ENCODE results near the gene STAB2. TPM values are rescaled to one million over a fixed set of nuclear protein-coding genes. Genes with fewer than 3 reads are reported as not detected.

Gene STAB2
- total and polyA plus RNA-seq, 7 experiments from 2014 or later = not detected

DNA sequence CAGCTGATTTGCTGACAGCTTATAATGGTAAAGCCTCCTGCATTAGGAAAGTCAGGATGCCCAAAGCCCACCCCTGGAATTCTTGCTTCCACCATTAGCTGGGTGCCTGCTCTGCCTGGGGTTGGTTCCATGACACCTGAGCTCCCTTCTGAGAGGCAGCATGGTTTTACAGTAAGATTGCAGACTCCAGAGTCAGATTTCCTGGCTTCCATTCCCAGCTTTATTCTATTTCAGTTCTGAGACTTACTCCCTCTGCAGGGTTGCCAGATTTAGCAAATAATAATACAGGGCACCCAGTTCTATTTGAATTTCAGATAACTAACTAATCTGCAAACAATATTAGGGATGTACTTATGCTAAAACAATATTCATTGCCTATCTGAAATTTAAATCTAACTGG, 12.2 kb downstream of the STAB2 start:
- intact Hi-C loops (cut with micrococcal nuclease) = no loop called here
- no peak overlapping the region for H3K27ac Mint-ChIP-seq
- Histone ChIP-seq H3K9me3 (ENCODE audit: control insufficient read depth in 2 of 3, low read length in 3 of 3) (no peaks in the 10 kb centered on the region), H3K36me3 (ENCODE audit: control insufficient read depth in 2 of 3, insufficient read depth in 3 of 3, low read length in 3 of 3) (no peaks in the 10 kb centered on the region), H3K27me3 (ENCODE audit: control insufficient read depth in 2 of 2, insufficient read depth in 2 of 2, low read length in 2 of 2) (no peaks in the 10 kb centered on the region), H3K4me3 (ENCODE audit: low read length) (no peak overlapping the region), H3K27ac (ENCODE audit: low read depth, low read length) (no peak overlapping the region), H3K4me1 (ENCODE audit: control insufficient read depth in 2 of 2, insufficient read depth in 2 of 2, low read length in 2 of 2) (no peaks in the 10 kb centered on the region)
- ChIA-PET CTCF (no interaction called here), POLR2A (no interaction called here)
- H3K4me1 Mint-ChIP-seq = no peaks in the 10 kb centered on the region
- H3K36me3 Mint-ChIP-seq = no peaks in the 10 kb centered on the region
- no peak for DNase-seq
- no peak overlapping the region for H3K4me3 Mint-ChIP-seq
- H3K9me3 Mint-ChIP-seq = no peaks in the 10 kb centered on the region
- H3K27me3 Mint-ChIP-seq = peaks cover 7 to 16% (median 9%) of the 10 kb centered on the region in 5 donors
- ATAC-seq = no peak

DNA sequence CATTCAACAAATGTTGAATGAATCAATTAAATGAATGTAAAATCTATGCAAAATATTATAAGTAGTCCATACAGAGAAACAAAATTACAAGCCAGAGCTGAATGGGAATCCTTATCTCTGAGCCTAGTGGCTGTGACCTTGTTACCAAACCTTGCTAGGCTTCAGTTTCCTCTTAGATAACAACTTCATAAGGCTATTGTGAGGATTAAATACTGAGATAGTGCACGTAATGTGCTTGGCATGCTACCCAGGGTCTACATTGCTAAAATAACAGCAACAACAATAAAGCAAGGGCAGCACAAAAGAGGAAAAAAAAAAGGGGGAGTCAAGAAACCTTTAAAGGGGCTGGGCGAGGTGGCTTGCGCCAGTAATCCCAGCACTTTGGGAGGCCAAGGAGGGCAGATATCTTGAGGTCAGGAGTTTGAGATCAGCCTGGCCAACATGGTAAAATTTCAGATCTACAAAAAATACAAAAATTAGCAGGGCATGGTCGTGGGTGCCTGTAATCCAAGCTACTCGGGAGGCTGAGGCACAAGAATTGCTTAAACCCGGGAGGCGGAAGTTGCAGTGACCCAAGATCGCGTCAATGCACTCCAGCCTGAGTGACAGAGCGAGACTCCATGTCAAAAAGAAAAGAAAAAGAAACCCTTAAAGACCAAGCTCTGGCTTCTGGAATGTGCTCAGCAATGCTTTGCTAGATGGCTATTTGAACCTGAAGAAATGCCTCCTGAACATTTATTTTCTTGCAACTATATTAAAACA, 14.1 kb downstream of the STAB2 start:
- Histone ChIP-seq H3K27ac (ENCODE audit: low read depth, low read length) (no peak overlapping the region), H3K9me3 (ENCODE audit: control insufficient read depth in 2 of 3, low read length in 3 of 3) (no peaks in the 10 kb centered on the region), H3K36me3 (ENCODE audit: control insufficient read depth in 2 of 3, insufficient read depth in 3 of 3, low read length in 3 of 3) (no peaks in the 10 kb centered on the region), H3K4me1 (ENCODE audit: control insufficient read depth in 2 of 2, insufficient read depth in 2 of 2, low read length in 2 of 2) (no peaks in the 10 kb centered on the region), H3K4me3 (ENCODE audit: low read length) (no peak overlapping the region), H3K27me3 (ENCODE audit: control insufficient read depth in 2 of 2, insufficient read depth in 2 of 2, low read length in 2 of 2) (no peaks in the 10 kb centered on the region)
- DNase-seq = no peak
- peaks cover 0 to 9% (median 0%) of the 10 kb centered on the region in 11 donors for H3K9me3 Mint-ChIP-seq
- no peak overlapping the region for H3K4me3 Mint-ChIP-seq
- no peak for ATAC-seq
- peaks cover 8 to 16% (median 12%) of the 10 kb centered on the region in 5 donors for H3K27me3 Mint-ChIP-seq
- H3K4me1 Mint-ChIP-seq = no peaks in the 10 kb centered on the region
- H3K36me3 Mint-ChIP-seq = no peaks in the 10 kb centered on the region
- H3K27ac Mint-ChIP-seq = no peak overlapping the region
- ChIA-PET POLR2A (no interaction called here), CTCF (no interaction called here)
- intact Hi-C loops (cut with micrococcal nuclease) = no loop called here

DNA sequence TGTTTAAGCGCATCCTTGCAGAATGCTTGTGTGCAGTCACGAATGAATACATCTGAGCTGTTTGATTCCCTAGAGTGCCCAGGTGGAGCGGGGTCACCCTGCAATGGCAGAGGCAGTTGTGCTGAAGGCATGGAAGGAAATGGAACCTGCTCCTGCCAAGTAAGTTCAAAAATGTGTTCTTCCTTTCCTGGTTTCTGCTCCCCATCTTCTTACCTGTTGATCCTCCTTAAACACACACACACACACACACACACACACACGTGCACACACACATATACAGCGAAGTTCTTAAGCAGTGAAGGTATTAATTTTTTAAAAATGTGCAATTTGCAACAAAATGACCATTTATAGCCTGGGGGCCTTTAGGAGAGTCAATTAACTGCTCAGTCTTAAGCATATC, 33.3 kb downstream of the STAB2 start:
- intact Hi-C loops (cut with micrococcal nuclease) = no loop called here
- Histone ChIP-seq H3K27ac (ENCODE audit: low read depth, low read length) (no peak overlapping the region), H3K27me3 (ENCODE audit: control insufficient read depth in 2 of 2, insufficient read depth in 2 of 2, low read length in 2 of 2) (no peaks in the 10 kb centered on the region), H3K4me3 (ENCODE audit: low read length) (no peak overlapping the region), H3K4me1 (ENCODE audit: control insufficient read depth in 2 of 2, insufficient read depth in 2 of 2, low read length in 2 of 2) (no peaks in the 10 kb centered on the region), H3K36me3 (ENCODE audit: control insufficient read depth in 2 of 3, insufficient read depth in 3 of 3, low read length in 3 of 3) (no peaks in the 10 kb centered on the region), H3K9me3 (ENCODE audit: control insufficient read depth in 2 of 3, low read length in 3 of 3) (no peaks in the 10 kb centered on the region)
- peaks cover 0 to 31% (median 20%) of the 10 kb centered on the region in 5 donors for H3K27me3 Mint-ChIP-seq
- ChIA-PET POLR2A (no interaction called here), CTCF (no interaction called here)
- ATAC-seq = no peak
- no peaks in the 10 kb centered on the region for H3K4me1 Mint-ChIP-seq
- DNase-seq = no peak
- no peak overlapping the region for H3K4me3 Mint-ChIP-seq
- peaks cover 0 to 2% (median 0%) of the 10 kb centered on the region in 11 donors for H3K9me3 Mint-ChIP-seq
- no peak overlapping the region for H3K27ac Mint-ChIP-seq
- H3K36me3 Mint-ChIP-seq = no peaks in the 10 kb centered on the region

DNA sequence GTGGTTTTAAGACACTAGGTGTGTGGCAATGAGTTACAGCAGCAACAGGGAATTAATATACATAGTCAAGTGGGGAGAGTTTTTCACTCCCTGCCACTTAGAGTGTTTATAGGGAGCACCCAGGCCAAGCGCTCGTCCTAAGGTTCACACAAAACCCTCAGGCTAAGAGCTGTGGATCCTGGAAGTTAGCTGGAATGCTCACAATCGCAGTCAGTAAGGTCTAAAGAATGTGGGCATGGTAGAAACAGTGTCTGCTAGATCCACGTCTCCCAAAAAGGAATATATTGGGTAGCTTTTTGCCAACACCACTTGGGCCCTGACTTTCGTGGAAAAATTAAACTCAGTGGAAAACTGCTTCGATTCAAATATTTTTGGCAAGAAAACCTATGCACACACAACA, 36.6 kb downstream of the STAB2 start:
- Mint-ChIP-seq H3K4me1 (peaks cover 0 to 2% (median 0%) of the 10 kb centered on the region in 7 donors), H3K4me3 (no peak overlapping the region), H3K36me3 (no peaks in the 10 kb centered on the region), H3K9me3 (peaks cover 0 to 3% (median 0%) of the 10 kb centered on the region in 11 donors), H3K27ac (no peak overlapping the region), H3K27me3 (peaks cover 0 to 10% (median 6%) of the 10 kb centered on the region in 5 donors)
- no peaks in the 10 kb centered on the region for H3K36me3 ChIP-seq (ENCODE audit: control insufficient read depth in 2 of 3, insufficient read depth in 3 of 3, low read length in 3 of 3)
- ChIA-PET CTCF (no interaction called here), POLR2A (no interaction called here)
- H3K4me1 ChIP-seq (ENCODE audit: control insufficient read depth in 2 of 2, insufficient read depth in 2 of 2, low read length in 2 of 2) = no peaks in the 10 kb centered on the region
- intact Hi-C loops (cut with micrococcal nuclease) = no loop called here
- H3K9me3 ChIP-seq (ENCODE audit: control insufficient read depth in 2 of 3, low read length in 3 of 3) = no peaks in the 10 kb centered on the region
- H3K4me3 ChIP-seq (ENCODE audit: low read length) = no peak overlapping the region
- H3K27ac ChIP-seq (ENCODE audit: low read depth, low read length) = no peak overlapping the region
- no peaks in the 10 kb centered on the region for H3K27me3 ChIP-seq (ENCODE audit: control insufficient read depth in 2 of 2, insufficient read depth in 2 of 2, low read length in 2 of 2)
- ATAC-seq = no peak
- no peak for DNase-seq

DNA sequence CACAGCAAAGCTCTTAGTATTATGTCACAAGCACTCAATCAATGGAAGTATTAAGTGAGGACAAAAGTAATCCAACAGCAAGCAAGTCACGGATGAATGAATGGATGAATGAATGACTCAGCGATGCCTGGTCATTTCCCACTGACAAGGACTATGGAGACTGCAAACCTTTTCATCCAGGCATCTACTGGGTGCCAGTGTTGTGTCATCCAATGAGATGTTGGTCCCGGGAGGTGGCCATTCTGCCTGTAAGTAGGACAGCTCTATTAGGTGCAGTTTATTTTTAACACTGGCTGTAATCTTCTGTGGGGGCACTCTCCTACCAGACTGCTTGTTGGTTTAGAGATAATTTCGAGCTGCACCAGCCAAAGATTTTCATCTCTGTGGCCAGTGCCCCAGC, 39.4 kb downstream of the STAB2 start:
- POLR2A ChIA-PET = no interaction called here
- no peak overlapping the region for H3K27ac Mint-ChIP-seq
- H3K9me3 Mint-ChIP-seq = peaks cover 0 to 8% (median 3%) of the 10 kb centered on the region in 11 donors
- Histone ChIP-seq H3K4me3 (ENCODE audit: low read length) (no peak overlapping the region), H3K4me1 (ENCODE audit: control insufficient read depth in 2 of 2, insufficient read depth in 2 of 2, low read length in 2 of 2) (no peaks in the 10 kb centered on the region), H3K36me3 (ENCODE audit: control insufficient read depth in 2 of 3, insufficient read depth in 3 of 3, low read length in 3 of 3) (no peaks in the 10 kb centered on the region), H3K9me3 (ENCODE audit: control insufficient read depth in 2 of 3, low read length in 3 of 3) (no peaks in the 10 kb centered on the region), H3K27me3 (ENCODE audit: control insufficient read depth in 2 of 2, insufficient read depth in 2 of 2, low read length in 2 of 2) (no peaks in the 10 kb centered on the region), H3K27ac (ENCODE audit: low read depth, low read length) (no peak overlapping the region)
- no peak overlapping the region for H3K4me3 Mint-ChIP-seq
- H3K36me3 Mint-ChIP-seq = no peaks in the 10 kb centered on the region
- DNase-seq = peak in 1 of 9 donors; percentile 7
- H3K4me1 Mint-ChIP-seq = peaks cover 0 to 2% (median 0%) of the 10 kb centered on the region in 7 donors
- H3K27me3 Mint-ChIP-seq = peaks cover 0 to 7% (median 0%) of the 10 kb centered on the region in 5 donors
- intact Hi-C loops (cut with micrococcal nuclease) = loop anchor here in 1 of 2 donors (2.0 kb wide), 1 partner anchor 482 kb away; no protein-coding TSS in a partner anchor
- CTCF ChIA-PET = no interaction called here
- no peak for ATAC-seq

DNA sequence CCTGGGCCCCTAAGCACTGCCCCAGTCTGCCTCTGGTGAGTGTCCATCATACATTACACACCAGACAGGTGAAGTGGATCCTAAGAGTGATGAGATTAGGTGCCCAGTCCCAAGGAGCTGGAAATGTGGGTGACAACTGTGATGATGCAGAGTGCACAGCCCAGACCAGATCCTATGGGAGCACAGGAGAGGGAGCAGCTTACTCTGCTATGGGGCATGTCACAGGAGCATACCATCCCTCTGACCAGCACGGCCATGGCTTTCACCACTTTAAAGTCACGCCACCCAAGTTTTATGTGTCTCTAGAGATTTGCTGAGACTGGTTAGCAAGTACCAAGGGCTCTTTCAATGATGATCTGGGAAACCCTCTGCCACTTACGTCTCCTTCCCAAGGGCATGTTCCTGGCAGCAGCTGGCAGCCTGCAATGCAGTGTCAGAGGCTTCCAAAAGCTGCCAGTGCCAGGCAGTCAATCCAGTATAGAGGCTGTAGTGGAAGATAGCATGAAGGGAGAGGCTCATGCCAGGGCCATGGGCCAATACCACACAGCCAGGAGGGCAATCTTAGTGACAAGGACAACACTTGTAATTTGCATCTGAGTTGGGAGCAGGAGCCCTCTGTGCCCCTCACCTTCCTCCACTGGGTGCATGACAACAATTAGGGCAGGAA, 40.2 kb downstream of the STAB2 start:
- no peak for ATAC-seq
- ChIA-PET POLR2A (no interaction called here), CTCF (no interaction called here)
- Histone ChIP-seq H3K36me3 (ENCODE audit: control insufficient read depth in 2 of 3, insufficient read depth in 3 of 3, low read length in 3 of 3) (no peaks in the 10 kb centered on the region), H3K27ac (ENCODE audit: low read depth, low read length) (no peak overlapping the region), H3K27me3 (ENCODE audit: control insufficient read depth in 2 of 2, insufficient read depth in 2 of 2, low read length in 2 of 2) (no peaks in the 10 kb centered on the region), H3K4me1 (ENCODE audit: control insufficient read depth in 2 of 2, insufficient read depth in 2 of 2, low read length in 2 of 2) (no peaks in the 10 kb centered on the region), H3K4me3 (ENCODE audit: low read length) (no peak overlapping the region), H3K9me3 (ENCODE audit: control insufficient read depth in 2 of 3, low read length in 3 of 3) (peaks cover 0 to 5% (median 0%) of the 10 kb centered on the region in 3 experiments)
- no peak for DNase-seq
- intact Hi-C loops (cut with micrococcal nuclease) = loop anchor here in 1 of 2 donors (2.0 kb wide), 1 partner anchor 481 kb away; no protein-coding TSS in a partner anchor
- H3K27ac Mint-ChIP-seq = no peak overlapping the region
- peaks cover 0 to 13% (median 9%) of the 10 kb centered on the region in 11 donors for H3K9me3 Mint-ChIP-seq
- peaks cover 0 to 5% (median 0%) of the 10 kb centered on the region in 5 donors for H3K36me3 Mint-ChIP-seq
- H3K4me3 Mint-ChIP-seq = no peak overlapping the region
- peaks cover 0 to 2% (median 0%) of the 10 kb centered on the region in 7 donors for H3K4me1 Mint-ChIP-seq
- H3K27me3 Mint-ChIP-seq = peaks cover 0 to 7% (median 0%) of the 10 kb centered on the region in 5 donors
